H1 (cell line): ENCODE results near the gene DHDDS. TPM values are rescaled to one million over a fixed set of nuclear protein-coding genes. Genes with fewer than 3 reads are reported as not detected.

Experiments
- CTCF ChIA-PET: fragments of 300-600 bp; sonication (Branson Sonifier 250); formaldehyde crosslinking; loops from one replicate; lab custom pipeline; 2021; ENCODE audit not compliant: partially characterized antibody; lab: Charles Lee
- POLR2A ChIA-PET: fragments of 300-600 bp; sonication (Branson Sonifier 250); formaldehyde crosslinking; loops from one replicate; lab custom pipeline; 2021; ENCODE audit warnings: inconsistent platforms; ENCODE audit not compliant: partially characterized antibody; lab: Charles Lee
- DNase-seq, 2 experiments: peaks; one replicate each; pipeline versions ENCODE4 v3.0.0 to v3.0.0-alpha.2; 2010 to 2022; ENCODE audit warnings: low spot score in 2 of 2, low read depth in 1 of 2, mixed read lengths in 1 of 2
- FAIRE-seq: peaks from 2 replicates; lab custom pipeline; 2011; peaks lifted over from hg19 to GRCh38; lab: Jason Lieb, UNC
- H2AFZ ChIP-seq: 2 replicates; pipeline ENCODE4 v1.8.1; 2012; ENCODE audit warnings: low read length, inconsistent platforms
- H2AK5ac ChIP-seq: 2 replicates; pipeline ENCODE4 v1.6.1; 2013; ENCODE audit warnings: low read depth, low read length
- H2BK120ac ChIP-seq: replicated peaks from 2 replicates; pipeline ENCODE3; 2013; ENCODE audit warnings: low read depth, low read length, inconsistent platforms
- H2BK12ac ChIP-seq: 2 replicates; pipeline ENCODE4 v1.6.1; 2013; ENCODE audit warnings: low read depth, low read length
- H2BK15ac ChIP-seq: 2 replicates; pipeline ENCODE4 v1.6.1; 2013; ENCODE audit warnings: low read length
- H2BK20ac ChIP-seq: 2 replicates; pipeline ENCODE4 v1.6.1; 2013; ENCODE audit warnings: low read length
- H2BK5ac ChIP-seq: 2 replicates; pipeline ENCODE4 v1.6.1; 2013; ENCODE audit warnings: low read depth, low read length
- H3K14ac ChIP-seq: 2 replicates; pipeline ENCODE4 v1.6.1; 2013; ENCODE audit warnings: inconsistent platforms; ENCODE audit not compliant: insufficient read length
- H3K18ac ChIP-seq: 2 replicates; pipeline ENCODE4 v1.6.1; 2013; ENCODE audit warnings: low read length; ENCODE audit errors: extremely low read depth
- H3K23ac ChIP-seq: 2 replicates; pipeline ENCODE4 v1.6.1; 2013; ENCODE audit warnings: inconsistent platforms; ENCODE audit not compliant: insufficient read length
- H3K23me2 ChIP-seq: 2 replicates; pipeline ENCODE4 v1.6.1; 2013; ENCODE audit warnings: low read depth, low read length
- H3K27ac ChIP-seq: 2 replicates; pipeline ENCODE4 v1.6.1; 2011; ENCODE audit warnings: low read depth, low read length, inconsistent platforms
- H3K27me3 ChIP-seq, 4 experiments: replicated peaks in 1 of 4; 1 replicate in 1 of 4; 2 replicates in 3 of 4; pipeline versions ENCODE4 v1.6.1 to v1.8.1; 2011 to 2013; ENCODE audit warnings: low read length in 3 of 4, mild to moderate bottlenecking in 3 of 4, inconsistent platforms in 2 of 4, mixed read lengths in 2 of 4, moderate library complexity in 1 of 4; ENCODE audit not compliant: control insufficient read depth in 3 of 4, insufficient read depth in 3 of 4; ENCODE audit errors: extremely low read depth in 1 of 4
- H3K36me3 ChIP-seq, 4 experiments: 2 replicates each; pipeline versions ENCODE4 v1.6.1 to v1.8.1; 2011 to 2013; ENCODE audit warnings: mild to moderate bottlenecking in 4 of 4, low read length in 3 of 4, moderate library complexity in 2 of 4, control low read depth in 1 of 4, inconsistent platforms in 1 of 4; ENCODE audit not compliant: insufficient read depth in 4 of 4, control insufficient read depth in 2 of 4
- H3K4ac ChIP-seq: replicated peaks from 2 replicates; pipeline ENCODE3; 2013; ENCODE audit warnings: low read length, low read depth, mixed read lengths, inconsistent platforms; ENCODE audit not compliant: insufficient read length
- H3K4me1 ChIP-seq, 4 experiments: replicated peaks in 1 of 4; 1 replicate in 1 of 4; 2 replicates in 3 of 4; pipeline versions ENCODE4 v1.6.1 to v1.8.1; 2011 to 2013; ENCODE audit warnings: low read length in 3 of 4, inconsistent platforms in 2 of 4, mixed read lengths in 1 of 4; ENCODE audit not compliant: insufficient read depth in 4 of 4, control insufficient read depth in 3 of 4
- H3K4me2 ChIP-seq, 2 experiments: 2 replicates each; pipeline versions ENCODE4 v1.6.1 to v1.8.1; 2011 to 2013; ENCODE audit warnings: low read depth in 2 of 2, low read length in 2 of 2, control low read depth in 1 of 2, inconsistent platforms in 1 of 2, mild to moderate bottlenecking in 1 of 2; ENCODE audit not compliant: insufficient read depth in 1 of 2
- H3K4me3 ChIP-seq, 4 experiments: fragments of 200-600, 300-600 bp in 1 of 4; sonication (generic), shearing (Covaris generic), sonication (Bioruptor Twin) in 1 of 4; 2 replicates each; pipeline versions ENCODE4 v1.5.1 to v1.8.1; 2011 to 2016; ENCODE audit warnings: low read length in 4 of 4, low read depth in 3 of 4, control low read depth in 2 of 4, inconsistent platforms in 2 of 4, mild to moderate bottlenecking in 2 of 4, mixed read lengths in 1 of 4, moderate library complexity in 1 of 4; ENCODE audit not compliant: insufficient read depth in 2 of 4; ENCODE audit errors: extremely low read depth in 1 of 4
- H3K56ac ChIP-seq: replicated peaks from 2 replicates; pipeline ENCODE3; 2013; ENCODE audit warnings: low read depth, mild to moderate bottlenecking, mixed read lengths, low read length, inconsistent platforms; ENCODE audit not compliant: insufficient read length
- H3K79me1 ChIP-seq: 2 replicates; pipeline ENCODE4 v1.6.1; 2013; ENCODE audit warnings: low read depth, low read length, control low read depth
- H3K79me2 ChIP-seq, 2 experiments: 2 replicates each; pipeline versions ENCODE4 v1.6.1 to v1.8.1; 2012 to 2013; ENCODE audit warnings: low read length in 2 of 2, mild to moderate bottlenecking in 2 of 2, inconsistent platforms in 1 of 2; ENCODE audit not compliant: insufficient read depth in 2 of 2, control insufficient read depth in 1 of 2
- H3K9ac ChIP-seq, 4 experiments: replicated peaks in 1 of 4; 1 replicate in 1 of 4; 2 replicates in 3 of 4; pipeline versions ENCODE4 v1.6.1 to v1.8.1; 2011 to 2013; ENCODE audit warnings: low read depth in 3 of 4, low read length in 3 of 4, control low read depth in 2 of 4, mild to moderate bottlenecking in 2 of 4, moderate library complexity in 2 of 4, inconsistent platforms in 1 of 4; ENCODE audit errors: extremely low read depth in 1 of 4
- H3K9me3 ChIP-seq, 2 experiments: 2 replicates each; pipeline versions ENCODE4 v1.6.1 to v1.8.1; 2012 to 2013; ENCODE audit warnings: mild to moderate bottlenecking in 2 of 2, moderate library complexity in 2 of 2, control low read depth in 1 of 2, inconsistent platforms in 1 of 2, low read depth in 1 of 2, low read length in 1 of 2, mixed read lengths in 1 of 2; ENCODE audit not compliant: insufficient read depth in 2 of 2
- H4K20me1 ChIP-seq, 2 experiments: replicated peaks in 1 of 2; 2 replicates each; pipeline versions ENCODE3 to v1.8.1; 2011 to 2013; ENCODE audit warnings: inconsistent platforms in 2 of 2, low read length in 2 of 2, mild to moderate bottlenecking in 1 of 2; ENCODE audit not compliant: insufficient read depth in 2 of 2, control insufficient read depth in 1 of 2
- H4K5ac ChIP-seq: 2 replicates; pipeline ENCODE4 v1.6.1; 2013; ENCODE audit warnings: low read length, low read depth, mixed read lengths, inconsistent platforms; ENCODE audit not compliant: insufficient read length
- H4K8ac ChIP-seq: 2 replicates; pipeline ENCODE4 v1.8.0; 2013; ENCODE audit warnings: mild to moderate bottlenecking, moderate library complexity, low read length, inconsistent platforms; ENCODE audit not compliant: insufficient read depth; ENCODE audit errors: extremely low read depth
- H4K91ac ChIP-seq: replicated peaks from 2 replicates; pipeline ENCODE3; 2013; ENCODE audit warnings: low read length, mixed read lengths, inconsistent platforms; ENCODE audit not compliant: insufficient read length
- ATF3 ChIP-seq: IDR thresholded peaks from 2 replicates; pipeline ENCODE4 v1.6.1; 2011; ENCODE audit warnings: low read depth, mild to moderate bottlenecking, low read length; ENCODE audit not compliant: insufficient read depth
- CHD1 ChIP-seq: IDR thresholded peaks from 2 replicates; pipeline ENCODE4 v1.6.1; 2012; ENCODE audit warnings: low read depth, low read length, improper control_type of control experiment
- KDM5A ChIP-seq: fragments of 200-600 bp; IDR thresholded peaks from 2 replicates; pipeline ENCODE4 v1.7.1; 2012; ENCODE audit warnings: mild to moderate bottlenecking, low read length, inconsistent platforms, mixed read lengths
- RXRA ChIP-seq: IDR thresholded peaks from 2 replicates; pipeline ENCODE4 v1.6.1; 2011; ENCODE audit warnings: low read depth, mild to moderate bottlenecking, low read length, moderate library complexity; ENCODE audit not compliant: insufficient read depth
- SIRT6 ChIP-seq: IDR thresholded peaks from one replicate; pipeline ENCODE4 v1.7.1; 2012; ENCODE audit warnings: low read length, inconsistent platforms
- TAF1 ChIP-seq: IDR thresholded peaks from 2 replicates; pipeline ENCODE4 v1.6.1; 2011; ENCODE audit warnings: mild to moderate bottlenecking, low read depth, low read length
- YY1 ChIP-seq: IDR thresholded peaks from 2 replicates; pipeline ENCODE4 v1.6.1; 2011; ENCODE audit warnings: low read depth, mild to moderate bottlenecking, low read length
- WGBS, 2 experiments: shearing (Covaris generic) in 1 of 2; methylation state at CpG; one replicate each; pipeline versions ENCODE4 v1.1.6 to v1.1.7; 2013 to 2015; ENCODE audit warnings: low lambda C conversion rate in 2 of 2, mixed read lengths in 2 of 2, inconsistent platforms in 1 of 2, low coverage in 1 of 2, missing lambda C conversion rate in 1 of 2; ENCODE audit not compliant: insufficient replicate concordance in 2 of 2, insufficient coverage in 1 of 2, insufficient read length in 1 of 2; ENCODE audit errors: extremely low coverage in 1 of 2, missing lambda C conversion rate in 1 of 2; 5-methylcytosine and 5-hydroxymethylcytosine counted together
- polyA plus RNA-seq, 7 experiments: library from polyadenylated mRNA; depleted of rRNA in 3 of 7; stranded (reverse) in 5 of 7; unstranded in 2 of 7; fragments of >200 nt in 5 of 7; fragments of 200-250 nt in 2 of 7; gene quantifications; 1 replicate in 5 of 7; 2 replicates in 1 of 7; 4 replicates in 1 of 7; pipeline versions ENCODE4 v1.2.1 to v1.2.3, GENCODE V29; 2011 to 2013; ENCODE audit warnings: missing spikeins in 2 of 7, mixed read lengths in 2 of 7
- total RNA-seq: library from RNA; stranded (reverse); fragmentation: NEBNext Ultra II Directional; extraction: Animal tissue kit (Norgen Biotek cat#: 25700); gene quantifications from 2 replicates; pipeline ENCODE4 v1.2.1, GENCODE V29; 2021

The DHDDS gene
- total and polyA plus RNA-seq, 2 of the 8 experiments (the other 6 are each of a cell fraction or from before 2014, with no cell fraction given): 28.3 to 44.6 TPM

GRCh38 chr1:26388791-26389445 is 43.2 kb upstream of the DHDDS start:
- Histone ChIP-seq H3K4ac (no peak overlapping the region), H3K4me2 (no peak overlapping the region), H4K8ac (no peak overlapping the region), H3K9me3 (no peaks in the 10 kb centered on the region), H3K79me2 (no peaks in the 10 kb centered on the region), H3K79me1 (no peaks in the 10 kb centered on the region; the same call in 1 of the 2 replicates), H3K56ac (no peak overlapping the region), H3K4me3 (no peak overlapping the region), H3K4me1 (peaks cover 1 to 10% (median 3%) of the 10 kb centered on the region in 4 experiments; a peak in 6 of 7 replicates), H4K91ac (no peak overlapping the region), H3K23ac (no peak overlapping the region), H3K23me2 (no peaks in the 10 kb centered on the region; the same call in 1 of the 2 replicates), H2BK20ac (no peak overlapping the region), H3K9ac (no peak overlapping the region), H3K36me3 (no peaks in the 10 kb centered on the region), H2AK5ac (no peak overlapping the region), H2BK120ac (no peak overlapping the region), H2BK12ac (no peak overlapping the region), H3K27ac (no peak overlapping the region), H3K18ac (no peak overlapping the region), H4K5ac (no peak overlapping the region), H2AFZ (peak overlapping the region; percentile 15; the same call in 1 of the 2 replicates), H3K27me3 (no peaks in the 10 kb centered on the region), H4K20me1 (no peaks in the 10 kb centered on the region), H2BK15ac (no peak overlapping the region), H3K14ac (no peak overlapping the region), H2BK5ac (no peak overlapping the region)
- no peak for DNase-seq
- POLR2A ChIA-PET: interaction anchor here (15.3 kb wide), 1 partner anchor 22 kb away, joined by 166 read pairs; the partner anchor contains the start of gene LIN28A
- FAIRE-seq: no peak
- 84% methylated on average over 7 of the region's 7 CpGs; no CpG with 5 or more reads in 1 of the 2 experiments for WGBS, 2 experiments
- no peak for TF ChIP-seq KDM5A
- no peak for TF ChIP-seq RXRA
- TF ChIP-seq CHD1: no peak
- no peak for TF ChIP-seq TAF1
- TF ChIP-seq ATF3: no peak
- TF ChIP-seq SIRT6: no peak
- no peak for TF ChIP-seq YY1
- CTCF ChIA-PET: interaction anchor here (0.8 to 9.4 kb wide), 12 partner anchors 9 to 114 kb away, joined by 3 to 90 read pairs (median 4); no protein-coding TSS in a partner anchor
